Measurements from ENCODE around the gene ENAM.

- TF ChIP-seq POLR2A (IDR thresholded peaks at IDR 0.05; ENCODE audit: low read depth, low read length) (no peak), POLR2AphosphoS5 (IDR thresholded peaks at IDR 0.05; ENCODE audit: low read depth, low read length) (no peak), TAF1 (IDR thresholded peaks at IDR 0.05; ENCODE audit: borderline replicate concordance, low read depth, low read length) (no peak)
Measured at GRCh38 chr4:70591955-70592582, 36.5 kb upstream of the ENAM start, which contains the start of gene AMBN.
